AG20443 (cell line): Measurements from ENCODE around the gene TSHZ1.

Experiments used
- DNase-seq: peaks from one replicate; pipeline ENCODE4 v3.0.0; 2012; ENCODE audit warnings: low spot score, mixed read lengths

TSHZ1 gene, protein sequence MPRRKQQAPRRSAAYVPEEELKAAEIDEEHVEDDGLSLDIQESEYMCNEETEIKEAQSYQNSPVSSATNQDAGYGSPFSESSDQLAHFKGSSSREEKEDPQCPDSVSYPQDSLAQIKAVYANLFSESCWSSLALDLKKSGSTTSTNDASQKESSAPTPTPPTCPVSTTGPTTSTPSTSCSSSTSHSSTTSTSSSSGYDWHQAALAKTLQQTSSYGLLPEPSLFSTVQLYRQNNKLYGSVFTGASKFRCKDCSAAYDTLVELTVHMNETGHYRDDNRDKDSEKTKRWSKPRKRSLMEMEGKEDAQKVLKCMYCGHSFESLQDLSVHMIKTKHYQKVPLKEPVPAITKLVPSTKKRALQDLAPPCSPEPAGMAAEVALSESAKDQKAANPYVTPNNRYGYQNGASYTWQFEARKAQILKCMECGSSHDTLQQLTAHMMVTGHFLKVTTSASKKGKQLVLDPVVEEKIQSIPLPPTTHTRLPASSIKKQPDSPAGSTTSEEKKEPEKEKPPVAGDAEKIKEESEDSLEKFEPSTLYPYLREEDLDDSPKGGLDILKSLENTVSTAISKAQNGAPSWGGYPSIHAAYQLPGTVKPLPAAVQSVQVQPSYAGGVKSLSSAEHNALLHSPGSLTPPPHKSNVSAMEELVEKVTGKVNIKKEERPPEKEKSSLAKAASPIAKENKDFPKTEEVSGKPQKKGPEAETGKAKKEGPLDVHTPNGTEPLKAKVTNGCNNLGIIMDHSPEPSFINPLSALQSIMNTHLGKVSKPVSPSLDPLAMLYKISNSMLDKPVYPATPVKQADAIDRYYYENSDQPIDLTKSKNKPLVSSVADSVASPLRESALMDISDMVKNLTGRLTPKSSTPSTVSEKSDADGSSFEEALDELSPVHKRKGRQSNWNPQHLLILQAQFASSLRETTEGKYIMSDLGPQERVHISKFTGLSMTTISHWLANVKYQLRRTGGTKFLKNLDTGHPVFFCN (N-terminal part only)

DNA sequence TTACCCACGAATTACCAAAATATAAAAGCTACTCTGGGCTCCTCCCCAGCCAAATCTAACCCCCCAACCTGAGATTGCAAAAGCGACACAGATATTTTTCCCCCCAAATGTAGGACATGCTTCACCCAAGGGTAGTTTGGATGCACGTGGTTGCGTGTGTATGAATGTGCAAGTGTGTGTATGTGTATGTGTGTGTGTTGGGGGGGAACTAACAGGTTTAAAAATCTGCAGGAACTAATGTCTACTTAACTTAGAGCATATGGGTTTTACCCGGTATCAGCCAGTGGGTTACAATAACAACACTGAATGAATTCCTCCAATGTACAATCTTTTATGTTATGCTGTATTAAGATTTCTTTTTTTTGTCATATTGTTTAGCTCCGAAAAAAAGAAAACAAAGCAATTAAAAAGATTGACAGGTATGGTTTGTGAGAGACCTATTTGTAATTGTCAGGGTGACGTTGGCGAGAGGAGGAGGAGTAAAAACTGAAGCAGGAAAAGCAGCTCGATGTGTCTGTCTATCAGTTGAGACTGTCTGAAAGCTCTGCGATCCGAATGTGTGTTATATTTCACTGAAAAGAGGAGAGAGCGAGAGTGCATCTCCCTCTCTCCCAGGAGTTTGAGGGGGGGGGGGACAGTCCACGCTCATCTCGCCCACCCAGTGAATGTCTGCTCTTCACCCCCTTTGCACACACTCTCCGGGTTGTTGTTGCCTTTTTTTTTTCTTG is at the start of gene TSHZ1:
TSS of gene TSHZ1 (plus strand) at position 524 of the 728 bp plus-strand sequence. CDS start 1,080 bp downstream, outside the sequence.
- peak; percentile 71 for DNase-seq

GRCh38 chr18:75161256-75162028 is 49.2 kb upstream of the TSHZ1 start:
- DNase-seq = peak; percentile 68

DNA sequence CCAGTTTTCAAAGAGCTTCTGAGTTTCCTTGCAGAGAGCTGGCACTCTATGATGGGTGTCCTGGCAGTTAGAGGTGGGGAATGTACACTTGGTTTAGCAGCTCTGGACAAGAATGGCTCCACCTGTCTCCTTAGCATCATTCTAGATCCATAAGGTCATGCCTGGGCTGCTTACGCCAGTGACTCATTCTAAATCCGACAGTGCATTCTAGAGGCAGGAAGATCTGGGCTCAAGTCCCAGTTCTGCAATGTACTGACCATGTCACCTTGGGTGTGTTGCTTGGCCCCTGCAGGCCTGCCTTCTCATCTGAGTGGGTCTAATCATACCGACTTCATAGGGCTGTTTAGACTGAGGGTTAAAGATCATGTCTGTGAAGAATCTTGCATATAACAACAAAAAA is 48.1 kb upstream of the TSHZ1 start:
- DNase-seq = no peak

DNA sequence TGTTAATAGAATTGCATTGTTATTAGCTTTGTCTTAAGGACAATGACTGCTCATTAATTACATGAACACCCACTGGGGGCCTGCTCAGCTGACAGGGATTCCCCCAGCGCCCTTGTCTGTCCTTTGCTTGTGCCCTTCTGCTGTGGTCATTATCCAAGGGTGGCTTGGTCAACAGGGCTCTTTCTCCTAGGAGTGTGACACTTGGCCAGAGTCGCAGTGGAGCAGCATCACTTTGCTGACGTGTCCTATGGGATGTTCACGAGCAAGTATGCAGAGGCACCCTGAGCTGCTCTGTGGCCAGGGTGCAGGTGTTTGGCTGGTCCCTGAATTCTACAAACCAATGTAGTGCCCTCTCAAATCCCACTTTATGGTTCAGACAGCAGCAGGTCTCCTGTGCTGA is 47.6 kb upstream of the TSHZ1 start:
- DNase-seq = no peak

- no peak for DNase-seq
These were observed 46.9 kb upstream of the TSHZ1 start for GRCh38 chr18:75163736-75164135.

- DNase-seq = no peak
These were observed 46.1 kb upstream of the TSHZ1 start for GRCh38 chr18:75164479-75164878.

- DNase-seq = no peak
These were observed 44.7 kb upstream of the TSHZ1 start for GRCh38 chr18:75165926-75166325.

- DNase-seq = no peak
These were observed 43.5 kb upstream of the TSHZ1 start for GRCh38 chr18:75167137-75167536.

- no peak for DNase-seq
These were observed 42.6 kb upstream of the TSHZ1 start for GRCh38 chr18:75167759-75168618.

- DNase-seq = no peak
These were observed 42.0 kb upstream of the TSHZ1 start for GRCh38 chr18:75168619-75169018.

DNA sequence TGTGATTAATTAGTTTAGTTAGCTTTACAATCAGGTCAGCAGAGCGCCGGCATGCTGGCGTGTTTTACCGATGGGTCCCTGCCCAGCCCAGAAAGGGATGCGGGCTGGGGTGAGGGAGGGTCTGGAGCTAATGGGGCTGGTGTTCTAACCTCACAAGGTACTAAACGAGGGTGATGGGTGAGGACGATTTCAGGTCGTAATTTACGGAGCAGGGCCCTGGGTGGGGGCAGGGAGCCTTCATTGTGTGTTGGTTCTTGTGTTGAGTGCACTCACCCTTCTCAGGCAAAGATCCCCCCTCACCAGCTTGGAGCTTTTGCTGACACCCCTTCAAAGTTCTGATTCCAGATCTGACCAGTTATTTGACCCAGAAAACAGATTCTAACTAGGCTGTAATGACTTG is 41.2 kb upstream of the TSHZ1 start:
- DNase-seq = no peak

GRCh38 chr18:75170022-75170789 is 40.4 kb upstream of the TSHZ1 start:
- DNase-seq = no peak

GRCh38 chr18:75170916-75171315 is 39.7 kb upstream of the TSHZ1 start:
- DNase-seq = no peak

GRCh38 chr18:75172299-75173124 is 38.1 kb upstream of the TSHZ1 start:
- DNase-seq = no peak

- DNase-seq = no peak
These were observed 37.5 kb upstream of the TSHZ1 start for GRCh38 chr18:75173125-75173432.

- DNase-seq = no peak
These were observed 36.9 kb upstream of the TSHZ1 start for GRCh38 chr18:75173738-75174137.

DNA sequence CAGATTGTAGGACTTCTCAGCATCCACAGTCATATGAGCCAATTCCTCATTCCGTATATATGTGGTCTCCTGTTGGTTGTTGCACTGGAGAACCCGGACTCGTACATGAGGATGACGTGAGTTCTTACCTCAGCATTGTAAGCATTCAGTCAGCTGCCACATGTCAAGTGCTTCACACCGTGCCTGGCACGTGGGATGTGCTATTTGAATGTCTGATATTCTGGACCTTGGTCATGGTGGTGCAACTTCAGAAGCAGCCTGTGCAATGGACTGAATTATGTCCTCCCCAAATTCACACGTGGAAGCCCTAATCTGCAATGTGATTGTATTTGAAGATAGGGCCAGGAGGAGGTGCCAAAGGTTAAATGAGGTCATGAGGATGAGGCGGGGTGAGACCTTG is 33.7 kb upstream of the TSHZ1 start:
- DNase-seq = no peak

DNA sequence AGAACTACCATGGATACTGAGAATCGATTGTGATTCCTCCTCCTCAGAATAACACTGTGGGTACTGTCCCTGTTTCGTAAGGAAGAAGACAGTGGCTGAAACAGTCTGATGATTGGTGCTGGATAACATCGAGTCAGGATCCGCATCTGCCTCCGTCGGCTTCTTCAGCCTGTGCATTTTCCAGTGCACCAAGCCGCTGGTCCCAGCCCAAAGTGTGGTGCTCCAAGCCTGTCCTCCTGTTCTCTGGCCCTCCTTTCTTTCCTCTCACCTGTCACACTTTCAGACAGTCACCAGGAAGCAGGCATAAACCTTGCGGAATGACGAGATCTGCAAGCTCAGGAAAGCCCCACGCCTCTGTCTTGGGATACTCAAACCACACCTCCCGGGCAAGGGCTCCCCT is 32.2 kb upstream of the TSHZ1 start:
- DNase-seq = no peak
